Brain pericyte (primary cell): Measurements from ENCODE around the gene GFY.
"Not testable (repeated sequence)": the region's sequence is repeated elsewhere in the genome, so short reads cannot be mapped to it uniquely, and the experiment has no call there.

Experiments
- DNase-seq: peaks from one replicate; pipeline ENCODE4 v3.0.0-alpha.2; 2012; ENCODE audit warnings: low read depth, low spot score

GFY gene

DNA sequence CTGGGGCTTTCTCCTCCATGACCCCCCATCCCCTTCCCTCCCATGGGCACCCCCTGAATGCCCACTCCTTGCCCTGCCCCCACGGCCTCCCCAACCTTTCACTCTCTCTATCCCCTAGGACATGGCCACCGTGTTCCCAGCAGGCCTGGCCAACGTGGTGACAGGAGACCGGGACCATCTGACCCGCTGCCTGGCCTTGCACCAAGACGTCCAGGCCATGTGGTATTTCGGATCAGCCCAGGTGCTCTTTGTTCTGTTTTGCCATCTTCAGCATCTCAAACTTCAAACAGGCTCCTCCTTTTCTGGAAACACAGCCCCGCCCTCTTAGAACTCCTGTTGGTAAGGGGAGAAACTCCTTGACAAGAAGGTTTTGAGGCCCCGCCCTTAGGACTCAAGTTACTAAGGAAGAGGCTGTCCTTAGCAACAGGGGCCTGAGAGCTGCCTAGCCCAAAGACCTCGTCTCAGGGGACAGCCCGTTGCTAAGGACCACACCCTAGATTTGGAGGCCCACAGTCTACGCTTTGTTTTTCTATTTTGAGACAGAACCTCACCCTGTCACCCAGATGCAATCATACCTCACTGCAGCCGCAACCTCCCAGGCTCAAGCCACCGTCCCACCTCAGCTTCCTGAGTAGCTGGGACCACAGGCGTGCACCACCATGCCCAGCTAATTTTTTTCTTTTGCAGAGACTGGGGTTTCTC, 43.7 kb downstream of the GFY start:
- DNase-seq = no peak

DNA sequence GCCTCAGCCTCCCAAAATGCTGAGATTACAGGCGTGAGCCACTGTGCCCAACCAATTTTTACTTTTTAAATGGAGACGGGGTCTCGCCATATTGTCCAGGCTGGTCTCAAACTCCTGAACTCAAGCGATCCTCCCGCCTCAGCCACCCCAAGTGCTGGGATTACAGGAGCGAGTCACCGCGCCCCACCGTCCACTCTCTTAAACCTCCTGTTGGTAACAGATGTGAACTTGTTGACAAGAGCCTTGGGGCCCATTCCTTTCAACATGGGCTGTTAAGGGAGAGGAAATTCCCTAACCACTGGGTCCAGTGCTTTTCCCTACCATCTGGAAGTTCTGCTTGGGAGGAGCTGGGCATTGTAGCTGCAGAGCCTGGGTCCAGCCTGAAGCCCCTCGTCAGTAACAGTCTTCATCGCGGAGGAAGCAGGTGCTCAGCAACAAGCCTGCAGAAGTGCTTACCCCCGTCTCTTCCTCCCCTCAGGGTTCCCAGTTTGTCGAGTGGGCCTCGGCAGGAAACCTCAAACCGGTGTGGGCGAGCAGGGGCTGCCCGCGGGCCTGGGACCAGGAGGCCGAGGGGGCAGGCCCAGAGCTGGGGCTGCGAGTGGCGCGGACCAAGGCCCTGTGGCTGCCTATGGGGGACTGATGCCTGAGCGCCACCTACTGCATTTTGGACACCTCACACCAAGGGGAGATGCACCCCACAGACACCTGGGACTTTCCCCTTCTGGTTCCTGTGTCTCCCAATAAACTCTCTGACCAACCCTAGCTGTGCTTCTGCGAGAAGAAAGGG, 44.8 kb downstream of the GFY start:
- no peak for DNase-seq

- no peak for DNase-seq
These were observed 45.4 kb downstream of the GFY start for GRCh38 chr19:49470615-49470978.

GRCh38 chr19:49472936-49473335, 47.7 kb downstream of the GFY start:
- no peak for DNase-seq

GRCh38 chr19:49473501-49473867, 48.3 kb downstream of the GFY start:
- DNase-seq = not testable (repeated sequence)

GRCh38 chr19:49473868-49474541, 48.8 kb downstream of the GFY start, which contains the start of gene FLT3LG:
Gene FLT3LG (plus strand): TSS chr19:49474215. CDS start chr19:49474640, 425 bp downstream.
- no peak for DNase-seq

DNA sequence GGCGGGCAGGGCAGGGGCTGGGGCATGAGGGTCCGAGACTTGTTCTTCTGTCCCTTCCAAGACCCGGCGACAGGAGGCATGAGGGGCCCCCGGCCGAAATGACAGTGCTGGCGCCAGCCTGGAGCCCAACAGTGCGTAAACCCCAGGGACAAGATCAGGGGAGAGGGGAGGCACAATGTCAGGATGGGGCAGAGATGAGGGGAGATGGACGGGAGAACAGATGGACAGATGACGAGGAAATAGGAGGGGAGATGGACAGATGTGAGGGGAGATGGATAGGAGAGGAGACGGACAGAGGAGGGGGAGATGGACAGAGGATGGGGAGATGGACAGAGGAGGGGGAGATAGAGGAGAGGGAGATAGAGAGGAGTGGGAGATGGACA, 49.3 kb downstream of the GFY start:
- no peak for DNase-seq

DNA sequence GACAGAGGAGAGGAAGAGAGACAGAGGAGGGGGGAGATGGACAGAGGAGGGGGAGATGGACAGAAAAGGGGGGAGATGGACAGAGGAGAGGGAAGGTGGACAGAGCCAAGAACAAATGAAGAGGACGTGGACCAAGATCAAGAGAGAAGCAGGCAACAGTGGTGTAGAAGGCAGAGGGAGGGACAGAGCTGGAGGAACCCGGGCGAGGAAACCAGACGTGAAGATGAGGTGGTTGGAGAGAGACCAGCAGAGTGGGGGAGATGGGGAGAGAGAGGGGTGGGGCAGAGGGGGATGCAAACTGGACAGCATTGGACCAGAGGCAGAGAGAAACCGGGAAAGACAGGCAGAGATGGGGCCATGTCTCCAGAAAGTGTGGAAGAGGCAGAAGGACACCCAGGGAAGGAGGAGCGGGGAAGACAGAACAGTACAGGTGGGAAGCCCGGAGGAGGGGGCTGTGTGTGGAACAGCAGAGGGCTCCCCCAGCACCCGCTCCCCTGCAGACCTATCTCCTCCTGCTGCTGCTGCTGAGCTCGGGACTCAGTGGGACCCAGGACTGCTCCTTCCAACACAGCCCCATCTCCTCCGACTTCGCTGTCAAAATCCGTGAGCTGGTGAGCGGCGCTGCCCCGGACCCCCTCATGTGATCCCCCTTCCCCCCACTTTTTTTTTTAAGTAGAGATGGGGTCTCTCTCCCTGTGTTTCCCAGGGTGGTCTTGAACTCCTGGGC, 50.2 kb downstream of the GFY start:
- DNase-seq = no peak

GRCh38 chr19:49475995-49476880, 51.0 kb downstream of the GFY start:
- no peak for DNase-seq
